NOMO-1 treated with dmso at 0.1 percent for 144 hours (cell line): ENCODE results near the gene MELK.

Experiments used
- DNase-seq: peaks from one replicate; lab custom pipeline; 2025; ENCODE audit not compliant: unreplicated experiment; lab: John Stamatoyannopoulos, UW

Gene MELK

GRCh38 chr9:36665921-36666431 is 93.3 kb downstream of the MELK start:
- no peak for DNase-seq

DNA sequence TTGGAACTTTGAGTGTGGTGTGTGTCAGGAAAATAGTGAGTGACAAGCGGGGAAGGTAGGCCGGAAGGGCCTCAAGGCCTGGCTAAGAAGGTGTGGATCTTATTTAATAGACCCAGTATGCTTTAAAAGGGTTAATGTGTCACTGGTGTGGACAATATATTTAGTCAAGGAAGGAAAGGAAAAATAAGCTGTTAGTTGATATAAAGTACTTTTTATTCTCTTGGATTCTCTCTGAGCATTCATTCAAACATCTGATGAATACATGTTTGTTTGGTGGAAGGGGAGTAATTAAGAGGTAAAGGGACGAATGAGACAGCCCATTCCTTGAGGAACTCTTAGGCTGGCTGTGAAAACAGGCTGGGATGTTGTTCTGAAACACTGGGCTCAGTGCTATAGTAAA is 98.9 kb downstream of the MELK start:
- DNase-seq = no peak

- no peak for DNase-seq
These were observed 103.4 kb downstream of the MELK start for GRCh38 chr9:36676091-36676490.

- DNase-seq = no peak
These were observed 104.2 kb downstream of the MELK start for GRCh38 chr9:36676778-36677485.

DNA sequence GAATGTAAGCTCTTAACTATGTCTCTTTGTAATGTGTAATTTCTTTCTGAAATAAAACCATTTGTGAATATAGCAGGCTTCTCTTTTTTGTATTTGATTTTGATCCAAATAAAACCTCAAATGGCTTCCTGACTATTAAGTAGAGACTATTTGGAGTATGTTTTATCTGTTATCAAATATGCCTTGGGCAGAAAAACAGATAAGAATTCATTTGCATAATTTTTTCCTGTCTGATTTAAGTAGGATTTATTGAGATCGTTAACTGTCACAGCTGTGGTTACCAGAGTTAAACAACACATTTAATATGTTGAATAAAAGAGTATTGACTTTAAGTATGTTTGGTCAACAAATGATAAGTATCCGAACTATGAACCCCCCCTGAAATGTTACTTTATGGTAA is 104.9 kb downstream of the MELK start:
- no peak for DNase-seq

GRCh38 chr9:36679710-36680109 is 107.0 kb downstream of the MELK start:
- no peak for DNase-seq

DNA sequence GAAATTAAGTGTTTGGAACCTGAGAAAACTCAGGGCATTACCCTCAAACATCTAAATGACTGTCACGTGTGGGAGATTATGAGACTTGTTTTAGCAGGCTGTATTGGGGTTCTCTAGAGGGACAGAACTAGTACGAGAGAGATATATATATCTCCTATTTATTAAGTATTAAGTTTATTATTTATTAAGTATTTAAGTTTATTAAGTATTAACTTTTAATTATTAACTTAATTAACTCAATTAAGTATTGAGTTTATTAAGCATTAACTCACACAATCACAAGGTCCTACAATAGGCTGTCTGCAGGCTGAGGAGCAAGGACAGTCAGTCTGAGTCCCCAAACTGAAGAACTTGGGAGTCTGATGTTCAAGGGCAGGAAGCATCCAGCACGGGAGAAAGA is 113.8 kb downstream of the MELK start:
- no peak for DNase-seq

- DNase-seq = peak; percentile 21
These were observed 117.9 kb downstream of the MELK start for GRCh38 chr9:36690412-36691168.

GRCh38 chr9:36691671-36692070 is 119.0 kb downstream of the MELK start:
- DNase-seq = no peak

- DNase-seq = no peak
These were observed 126.3 kb downstream of the MELK start for GRCh38 chr9:36698984-36699383.

DNA sequence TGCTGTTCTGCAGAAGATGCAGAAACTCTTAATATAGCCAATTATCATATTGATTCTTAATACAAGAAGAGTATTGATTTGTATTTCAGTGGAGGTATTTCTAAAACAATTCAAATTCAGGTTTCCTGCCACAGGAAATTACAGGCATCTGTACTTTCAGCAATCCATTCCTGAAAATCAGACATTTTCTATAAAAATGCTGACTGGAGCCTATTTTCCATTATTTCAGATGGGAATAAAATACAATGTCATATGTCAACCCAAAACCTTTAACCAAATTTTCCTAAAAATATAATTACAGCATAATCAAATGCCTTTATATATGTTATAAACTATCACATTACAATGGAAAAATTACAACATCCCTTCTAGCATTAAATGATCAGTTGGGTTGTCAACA is 131.5 kb downstream of the MELK start:
- DNase-seq = no peak

- no peak for DNase-seq
These were observed 141.1 kb downstream of the MELK start for GRCh38 chr9:36713515-36714490.

- no peak for DNase-seq
These were observed 143.8 kb downstream of the MELK start for GRCh38 chr9:36716496-36716895.

DNA sequence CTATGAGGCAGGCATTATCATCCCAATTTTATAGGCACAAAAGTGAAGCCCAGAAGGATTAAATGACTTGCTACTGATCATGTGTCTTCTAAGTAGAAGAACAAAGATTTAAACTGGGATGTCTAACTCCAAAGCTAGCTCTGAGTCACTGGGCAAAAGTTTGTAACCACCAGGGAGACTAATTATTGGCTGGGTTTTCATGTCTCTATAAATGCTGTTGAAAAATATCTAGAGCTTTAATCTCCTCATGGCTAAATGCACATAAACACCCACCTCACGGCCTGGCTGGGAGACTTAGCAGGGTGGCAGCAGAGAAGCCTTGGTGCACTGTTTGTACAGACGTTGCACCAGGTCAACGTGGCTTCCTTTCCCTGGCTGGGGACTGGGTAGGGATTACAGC is 144.6 kb downstream of the MELK start:
- DNase-seq = no peak

DNA sequence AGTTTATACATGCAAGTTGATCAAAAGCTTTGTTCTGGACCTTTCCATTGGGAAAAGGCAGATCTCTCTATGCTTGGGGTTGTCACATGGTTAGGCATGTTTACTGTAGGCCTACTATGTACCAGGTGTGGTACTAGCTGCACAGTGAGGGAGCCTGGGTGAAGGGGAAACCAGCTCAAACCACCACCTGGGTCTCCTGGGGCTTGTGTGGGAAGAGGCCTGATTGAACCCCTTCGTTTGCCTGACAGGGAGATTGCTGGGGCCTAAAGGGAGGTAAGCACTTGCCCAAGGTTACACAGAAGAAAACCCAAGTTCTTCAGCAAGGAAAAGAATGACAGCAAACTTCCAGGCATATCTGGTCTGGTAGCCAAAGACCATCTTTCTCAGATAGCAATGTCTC is 145.9 kb downstream of the MELK start:
- no peak for DNase-seq

GRCh38 chr9:36720043-36720442 is 147.3 kb downstream of the MELK start:
- DNase-seq = no peak

GRCh38 chr9:36721846-36722588 is 149.3 kb downstream of the MELK start:
- no peak for DNase-seq

GRCh38 chr9:36725777-36726356 is 153.2 kb downstream of the MELK start:
- DNase-seq = no peak
